ENCODE measurements around the gene TRIM31.

Gene TRIM31

GRCh38 chr6:30156262-30156599 is 43.3 kb upstream of the TRIM31 start (continued):
- 0 out of 2 replicates have a peak, but pooled peaks have one; percentile 54 for TF ChIP-seq SP3 (tag by site-specific recombination; IDR thresholded peaks at IDR 0.05)
- no peak for TF ChIP-seq ZNF202 (tag by site-specific recombination; IDR thresholded peaks at IDR 0.05; ENCODE audit: borderline replicate concordance)
- TF ChIP-seq ZNF664 (tag by site-specific recombination; IDR thresholded peaks at IDR 0.05) = no peak
- no peak for TF ChIP-seq ZNF223 (tag by site-specific recombination; IDR thresholded peaks at IDR 0.05)
- TF ChIP-seq ZNF670 (tag by site-specific recombination; IDR thresholded peaks at IDR 0.05; ENCODE audit: low read depth) = no peak
- TF ChIP-seq ZNF530 (tag by site-specific recombination; IDR thresholded peaks at IDR 0.05; ENCODE audit: low read depth) = no peak
- TF ChIP-seq ZNF585B (tag by site-specific recombination; IDR thresholded peaks at IDR 0.05) = no peak
- no peak for TF ChIP-seq YY1 (tag by site-specific recombination; IDR thresholded peaks at IDR 0.05)
- peak; percentile 24; the same call in 1 of the 2 replicates for TF ChIP-seq FEZF1 (tag by site-specific recombination; IDR thresholded peaks at IDR 0.05)
- no peak for TF ChIP-seq ZNF174 (tag by site-specific recombination; IDR thresholded peaks at IDR 0.05)
- TF ChIP-seq ZNF214 (tag by site-specific recombination; IDR thresholded peaks at IDR 0.05; ENCODE audit: borderline replicate concordance) = no peak
- TF ChIP-seq, protein P1, sequence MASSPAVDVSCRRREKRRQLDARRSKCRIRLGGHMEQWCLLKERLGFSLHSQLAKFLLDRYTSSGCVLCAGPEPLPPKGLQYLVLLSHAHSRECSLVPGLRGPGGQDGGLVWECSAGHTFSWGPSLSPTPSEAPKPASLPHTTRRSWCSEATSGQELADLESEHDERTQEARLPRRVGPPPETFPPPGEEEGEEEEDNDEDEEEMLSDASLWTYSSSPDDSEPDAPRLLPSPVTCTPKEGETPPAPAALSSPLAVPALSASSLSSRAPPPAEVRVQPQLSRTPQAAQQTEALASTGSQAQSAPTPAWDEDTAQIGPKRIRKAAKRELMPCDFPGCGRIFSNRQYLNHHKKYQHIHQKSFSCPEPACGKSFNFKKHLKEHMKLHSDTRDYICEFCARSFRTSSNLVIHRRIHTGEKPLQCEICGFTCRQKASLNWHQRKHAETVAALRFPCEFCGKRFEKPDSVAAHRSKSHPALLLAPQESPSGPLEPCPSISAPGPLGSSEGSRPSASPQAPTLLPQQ (tag by site-specific recombination; IDR thresholded peaks at IDR 0.05) = peak; percentile 73
- TF ChIP-seq, protein P2, sequence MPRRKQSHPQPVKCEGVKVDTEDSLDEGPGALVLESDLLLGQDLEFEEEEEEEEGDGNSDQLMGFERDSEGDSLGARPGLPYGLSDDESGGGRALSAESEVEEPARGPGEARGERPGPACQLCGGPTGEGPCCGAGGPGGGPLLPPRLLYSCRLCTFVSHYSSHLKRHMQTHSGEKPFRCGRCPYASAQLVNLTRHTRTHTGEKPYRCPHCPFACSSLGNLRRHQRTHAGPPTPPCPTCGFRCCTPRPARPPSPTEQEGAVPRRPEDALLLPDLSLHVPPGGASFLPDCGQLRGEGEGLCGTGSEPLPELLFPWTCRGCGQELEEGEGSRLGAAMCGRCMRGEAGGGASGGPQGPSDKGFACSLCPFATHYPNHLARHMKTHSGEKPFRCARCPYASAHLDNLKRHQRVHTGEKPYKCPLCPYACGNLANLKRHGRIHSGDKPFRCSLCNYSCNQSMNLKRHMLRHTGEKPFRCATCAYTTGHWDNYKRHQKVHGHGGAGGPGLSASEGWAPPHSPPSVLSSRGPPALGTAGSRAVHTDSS (tag by site-specific recombination; IDR thresholded peaks at IDR 0.05) = peak; percentile 9; the same call in 1 of the 2 replicates
- TF ChIP-seq ZNF776 (tag by site-specific recombination; IDR thresholded peaks at IDR 0.05; ENCODE audit: borderline replicate concordance) = no peak
- TF ChIP-seq HOXD13 (CRISPR knock-in tag; IDR thresholded peaks at IDR 0.05; ENCODE audit: borderline replicate concordance) = no peak
- TF ChIP-seq ZNF473 (tag by site-specific recombination; IDR thresholded peaks at IDR 0.05) = no peak
- TF ChIP-seq ZNF121 (tag by site-specific recombination; IDR thresholded peaks at IDR 0.05) = no peak
- no peak for TF ChIP-seq ZNF138 (tag by site-specific recombination; IDR thresholded peaks at IDR 0.05; ENCODE audit: borderline replicate concordance)
- TF ChIP-seq ATF2 (tag by site-specific recombination; IDR thresholded peaks at IDR 0.05; ENCODE audit: low read depth) = peak; percentile 91
- TF ChIP-seq MEIS1 (CRISPR knock-in tag; IDR thresholded peaks at IDR 0.05; ENCODE audit: borderline replicate concordance) = peak; percentile 97
- TF ChIP-seq BCL11A (tag by site-specific recombination; IDR thresholded peaks at IDR 0.05; ENCODE audit: low read depth) = peak; percentile 64; the same call in 1 of the 2 replicates
- peak; percentile 89 for TF ChIP-seq ZNF24 (tag by site-specific recombination; IDR thresholded peaks at IDR 0.05)
- TF ChIP-seq ZNF558 (tag by site-specific recombination; IDR thresholded peaks at IDR 0.05) = peak; percentile 60; the same call in 1 of the 2 replicates
- peak; percentile 94 for TF ChIP-seq ZFHX2 (tag by site-specific recombination; conservative IDR thresholded peaks at IDR 0.05)
- no peak for TF ChIP-seq ZNF37A (tag by site-specific recombination; IDR thresholded peaks at IDR 0.05)
- peak; percentile 62 for TF ChIP-seq HIC1 (tag by site-specific recombination; IDR thresholded peaks at IDR 0.05)
- TF ChIP-seq ZBTB7A (tag by site-specific recombination; IDR thresholded peaks at IDR 0.05; ENCODE audit: low read depth) = no peak
- TF ChIP-seq KLF1 (tag by site-specific recombination; IDR thresholded peaks at IDR 0.05) = peak; percentile 83
- peak; percentile 62 for TF ChIP-seq MZF1 (tag by site-specific recombination; IDR thresholded peaks at IDR 0.05; ENCODE audit: borderline replicate concordance)
- no peak for TF ChIP-seq ZNF362 (tag by site-specific recombination; IDR thresholded peaks at IDR 0.05)
- TF ChIP-seq, protein P3, sequence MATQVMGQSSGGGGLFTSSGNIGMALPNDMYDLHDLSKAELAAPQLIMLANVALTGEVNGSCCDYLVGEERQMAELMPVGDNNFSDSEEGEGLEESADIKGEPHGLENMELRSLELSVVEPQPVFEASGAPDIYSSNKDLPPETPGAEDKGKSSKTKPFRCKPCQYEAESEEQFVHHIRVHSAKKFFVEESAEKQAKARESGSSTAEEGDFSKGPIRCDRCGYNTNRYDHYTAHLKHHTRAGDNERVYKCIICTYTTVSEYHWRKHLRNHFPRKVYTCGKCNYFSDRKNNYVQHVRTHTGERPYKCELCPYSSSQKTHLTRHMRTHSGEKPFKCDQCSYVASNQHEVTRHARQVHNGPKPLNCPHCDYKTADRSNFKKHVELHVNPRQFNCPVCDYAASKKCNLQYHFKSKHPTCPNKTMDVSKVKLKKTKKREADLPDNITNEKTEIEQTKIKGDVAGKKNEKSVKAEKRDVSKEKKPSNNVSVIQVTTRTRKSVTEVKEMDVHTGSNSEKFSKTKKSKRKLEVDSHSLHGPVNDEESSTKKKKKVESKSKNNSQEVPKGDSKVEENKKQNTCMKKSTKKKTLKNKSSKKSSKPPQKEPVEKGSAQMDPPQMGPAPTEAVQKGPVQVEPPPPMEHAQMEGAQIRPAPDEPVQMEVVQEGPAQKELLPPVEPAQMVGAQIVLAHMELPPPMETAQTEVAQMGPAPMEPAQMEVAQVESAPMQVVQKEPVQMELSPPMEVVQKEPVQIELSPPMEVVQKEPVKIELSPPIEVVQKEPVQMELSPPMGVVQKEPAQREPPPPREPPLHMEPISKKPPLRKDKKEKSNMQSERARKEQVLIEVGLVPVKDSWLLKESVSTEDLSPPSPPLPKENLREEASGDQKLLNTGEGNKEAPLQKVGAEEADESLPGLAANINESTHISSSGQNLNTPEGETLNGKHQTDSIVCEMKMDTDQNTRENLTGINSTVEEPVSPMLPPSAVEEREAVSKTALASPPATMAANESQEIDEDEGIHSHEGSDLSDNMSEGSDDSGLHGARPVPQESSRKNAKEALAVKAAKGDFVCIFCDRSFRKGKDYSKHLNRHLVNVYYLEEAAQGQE (tag by site-specific recombination; IDR thresholded peaks at IDR 0.05) = no peak
